Esophagus squamous epithelium (tissue), 4 donors: ENCODE measurements around the gene LYRM1.

Experiments
- POLR2A ChIP-seq, 4 donors: fragments of 450-650 bp; IDR thresholded peaks; one replicate each; pipeline ENCODE4 v1.6.1; 2017; ENCODE audit warnings: antibody characterized with exemption in 4 of 4, mild to moderate bottlenecking in 4 of 4, moderate library complexity in 3 of 4
- TF ChIP-seq, protein P1 (sequence below), 6 experiments: fragments of 450-650 bp in 4 of 6; fragments of 200-600 bp in 2 of 6; sonication (generic) in 2 of 6; IDR thresholded peaks; one replicate each; pipeline ENCODE4 v1.5.1; 2016 to 2019; ENCODE audit warnings: antibody characterized with exemption in 6 of 6, mild to moderate bottlenecking in 4 of 6, moderate library complexity in 4 of 6

GRCh38 chr16:20930365-20930690 is 29.8 kb downstream of the LYRM1 start:
- TF ChIP-seq, protein P1, sequence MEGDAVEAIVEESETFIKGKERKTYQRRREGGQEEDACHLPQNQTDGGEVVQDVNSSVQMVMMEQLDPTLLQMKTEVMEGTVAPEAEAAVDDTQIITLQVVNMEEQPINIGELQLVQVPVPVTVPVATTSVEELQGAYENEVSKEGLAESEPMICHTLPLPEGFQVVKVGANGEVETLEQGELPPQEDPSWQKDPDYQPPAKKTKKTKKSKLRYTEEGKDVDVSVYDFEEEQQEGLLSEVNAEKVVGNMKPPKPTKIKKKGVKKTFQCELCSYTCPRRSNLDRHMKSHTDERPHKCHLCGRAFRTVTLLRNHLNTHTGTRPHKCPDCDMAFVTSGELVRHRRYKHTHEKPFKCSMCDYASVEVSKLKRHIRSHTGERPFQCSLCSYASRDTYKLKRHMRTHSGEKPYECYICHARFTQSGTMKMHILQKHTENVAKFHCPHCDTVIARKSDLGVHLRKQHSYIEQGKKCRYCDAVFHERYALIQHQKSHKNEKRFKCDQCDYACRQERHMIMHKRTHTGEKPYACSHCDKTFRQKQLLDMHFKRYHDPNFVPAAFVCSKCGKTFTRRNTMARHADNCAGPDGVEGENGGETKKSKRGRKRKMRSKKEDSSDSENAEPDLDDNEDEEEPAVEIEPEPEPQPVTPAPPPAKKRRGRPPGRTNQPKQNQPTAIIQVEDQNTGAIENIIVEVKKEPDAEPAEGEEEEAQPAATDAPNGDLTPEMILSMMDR (IDR thresholded peaks at IDR 0.05) = no peak
- TF ChIP-seq POLR2A (IDR thresholded peaks at IDR 0.05) = no peak
